Activated naive CD8-positive, alpha-beta T cell (primary cell): ENCODE results near the gene LMCD1.

Source experiments
- H3K27ac Mint-ChIP-seq: one replicate; pipeline ENCODE4 v1.8.0; 2021; ENCODE audit warnings: mixed read lengths
- H3K27me3 Mint-ChIP-seq: one replicate; pipeline ENCODE4 v1.8.0; 2021; ENCODE audit warnings: mixed read lengths
- H3K36me3 Mint-ChIP-seq: one replicate; pipeline ENCODE4 v1.8.0; 2021; ENCODE audit warnings: mixed read lengths
- H3K4me1 Mint-ChIP-seq: one replicate; pipeline ENCODE4 v1.8.0; 2021; ENCODE audit warnings: low read depth, mixed read lengths
- H3K4me3 Mint-ChIP-seq: one replicate; pipeline ENCODE4 v1.8.0; 2021; ENCODE audit warnings: mild to moderate bottlenecking, mixed read lengths
- H3K9me3 Mint-ChIP-seq: one replicate; pipeline ENCODE4 v1.8.0; 2021; ENCODE audit warnings: low read depth, mixed read lengths

The LMCD1 gene

GRCh38 chr3:8473029-8473428 is 28.6 kb upstream of the LMCD1 start:
- H3K9me3 Mint-ChIP-seq: no peaks in the 10 kb centered on the region
- H3K4me3 Mint-ChIP-seq: no peak overlapping the region
- no peaks in the 10 kb centered on the region for H3K36me3 Mint-ChIP-seq
- no peaks in the 10 kb centered on the region for H3K4me1 Mint-ChIP-seq
- no peak overlapping the region for H3K27ac Mint-ChIP-seq
- peaks cover 2% of the 10 kb centered on the region for H3K27me3 Mint-ChIP-seq

GRCh38 chr3:8473990-8474389 is 27.6 kb upstream of the LMCD1 start:
- no peaks in the 10 kb centered on the region for H3K4me1 Mint-ChIP-seq
- H3K27me3 Mint-ChIP-seq: peaks cover 1% of the 10 kb centered on the region
- H3K36me3 Mint-ChIP-seq: no peaks in the 10 kb centered on the region
- H3K9me3 Mint-ChIP-seq: no peaks in the 10 kb centered on the region
- H3K27ac Mint-ChIP-seq: no peak overlapping the region
- no peak overlapping the region for H3K4me3 Mint-ChIP-seq

- Mint-ChIP-seq H3K4me3 (no peak overlapping the region), H3K36me3 (no peaks in the 10 kb centered on the region), H3K27me3 (no peaks in the 10 kb centered on the region), H3K9me3 (no peaks in the 10 kb centered on the region), H3K27ac (no peak overlapping the region), H3K4me1 (no peaks in the 10 kb centered on the region)
Measured at GRCh38 chr3:8474991-8475390, 26.6 kb upstream of the LMCD1 start.

DNA sequence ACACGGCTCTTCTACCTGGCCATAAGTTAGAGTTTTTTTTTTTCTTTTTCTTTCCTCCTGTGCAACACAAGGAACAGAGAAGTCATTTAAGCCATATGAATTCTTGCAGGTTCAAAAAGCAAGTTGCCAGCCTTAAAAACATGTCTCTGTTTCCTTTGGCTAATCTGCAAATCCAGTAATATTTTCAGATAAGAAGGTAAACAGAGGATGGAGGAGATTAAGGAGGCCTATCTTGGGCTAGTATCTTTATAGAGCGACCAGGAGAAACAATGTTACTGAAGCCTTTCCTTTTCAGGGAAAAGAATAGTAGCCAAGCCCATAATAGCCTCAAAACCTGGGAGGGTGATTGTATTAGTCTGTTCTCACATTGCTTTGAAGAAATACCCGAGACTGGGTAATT is 20.9 kb upstream of the LMCD1 start:
- Mint-ChIP-seq H3K36me3 (no peaks in the 10 kb centered on the region), H3K27ac (no peak overlapping the region), H3K4me1 (no peaks in the 10 kb centered on the region), H3K27me3 (no peaks in the 10 kb centered on the region), H3K9me3 (no peaks in the 10 kb centered on the region), H3K4me3 (no peak overlapping the region)

DNA sequence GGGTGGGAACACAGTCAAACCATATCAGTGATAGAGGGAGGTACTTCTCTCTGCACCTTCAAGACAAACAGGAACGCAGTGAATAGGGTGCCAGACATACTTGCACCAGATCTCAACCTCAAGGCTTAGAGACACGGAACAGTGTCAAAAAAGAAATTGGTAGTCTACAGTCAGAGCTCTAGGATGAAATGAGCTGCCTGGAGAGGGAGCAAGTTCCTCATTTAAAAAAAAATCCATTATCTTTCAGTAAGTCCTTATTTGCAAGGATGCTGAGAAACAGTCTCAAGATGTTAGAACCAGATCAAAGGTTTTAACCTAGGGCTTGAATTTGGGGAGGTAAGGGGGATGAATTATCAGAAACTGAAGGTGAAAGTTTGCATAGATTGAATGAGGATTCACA is 20.2 kb upstream of the LMCD1 start:
- H3K4me1 Mint-ChIP-seq: no peaks in the 10 kb centered on the region
- H3K27ac Mint-ChIP-seq: no peak overlapping the region
- no peak overlapping the region for H3K4me3 Mint-ChIP-seq
- no peaks in the 10 kb centered on the region for H3K27me3 Mint-ChIP-seq
- H3K36me3 Mint-ChIP-seq: no peaks in the 10 kb centered on the region
- H3K9me3 Mint-ChIP-seq: no peaks in the 10 kb centered on the region

DNA sequence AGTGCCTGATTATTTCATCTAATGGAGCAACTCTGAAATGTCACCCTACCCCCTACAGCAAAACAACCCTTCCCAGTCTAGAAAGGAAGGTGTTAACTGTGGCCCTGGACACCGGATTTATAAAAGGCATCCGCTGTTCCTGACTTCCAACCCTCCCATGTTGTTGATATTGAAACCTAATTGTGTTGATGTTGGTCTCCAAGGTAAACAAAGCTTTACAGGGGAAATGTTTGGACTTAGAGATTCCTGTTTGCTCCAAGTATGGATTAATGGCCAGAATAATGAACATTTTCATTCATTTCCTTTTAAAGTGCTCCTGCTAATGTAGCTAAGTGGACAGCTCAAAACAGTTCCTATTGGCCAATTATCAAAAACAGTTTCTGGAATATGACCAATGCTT is 19.4 kb upstream of the LMCD1 start:
- no peaks in the 10 kb centered on the region for H3K4me1 Mint-ChIP-seq
- H3K9me3 Mint-ChIP-seq: no peaks in the 10 kb centered on the region
- H3K27me3 Mint-ChIP-seq: no peaks in the 10 kb centered on the region
- no peak overlapping the region for H3K4me3 Mint-ChIP-seq
- no peak overlapping the region for H3K27ac Mint-ChIP-seq
- no peaks in the 10 kb centered on the region for H3K36me3 Mint-ChIP-seq

DNA sequence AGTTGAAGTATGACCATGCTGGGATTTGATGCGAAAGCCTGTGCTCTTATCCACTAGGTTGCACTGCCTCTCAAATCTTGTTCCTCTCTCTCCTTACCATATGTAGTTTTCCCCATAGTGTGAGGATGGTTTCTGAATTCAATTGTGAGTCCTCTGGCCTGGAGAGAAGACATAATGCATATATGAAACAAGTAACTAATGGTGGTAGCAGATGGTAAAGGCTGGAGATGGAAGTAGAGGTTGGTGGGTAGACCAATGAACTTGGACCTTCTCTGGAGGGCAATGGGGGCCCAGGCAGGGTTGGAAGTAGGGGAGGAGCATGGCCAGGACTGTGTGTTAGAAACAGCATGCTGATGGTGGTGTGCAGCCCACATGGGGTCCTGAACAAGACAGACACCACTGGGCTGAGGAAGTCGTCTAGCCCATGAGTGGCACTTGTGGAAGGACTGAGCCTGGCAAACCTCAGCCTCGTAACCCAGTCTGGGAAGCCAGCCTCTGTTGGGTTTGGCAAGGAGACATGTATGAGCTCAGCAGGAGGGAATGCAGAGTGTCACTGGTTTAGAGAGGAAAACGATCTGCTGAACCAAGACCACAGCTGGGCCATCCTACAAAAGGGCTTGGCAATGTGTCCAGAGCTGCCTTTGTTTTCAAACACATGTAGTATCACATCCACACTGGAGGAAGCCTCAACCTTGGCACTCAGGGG is 18.5 kb upstream of the LMCD1 start:
- Mint-ChIP-seq H3K9me3 (no peaks in the 10 kb centered on the region), H3K27me3 (no peaks in the 10 kb centered on the region), H3K27ac (no peak overlapping the region), H3K36me3 (no peaks in the 10 kb centered on the region), H3K4me1 (no peaks in the 10 kb centered on the region), H3K4me3 (no peak overlapping the region)

- H3K4me1 Mint-ChIP-seq: no peaks in the 10 kb centered on the region
- no peaks in the 10 kb centered on the region for H3K36me3 Mint-ChIP-seq
- H3K9me3 Mint-ChIP-seq: no peaks in the 10 kb centered on the region
- no peak overlapping the region for H3K27ac Mint-ChIP-seq
- H3K27me3 Mint-ChIP-seq: no peaks in the 10 kb centered on the region
- H3K4me3 Mint-ChIP-seq: no peak overlapping the region
Measured at GRCh38 chr3:8484409-8485140, 17.0 kb upstream of the LMCD1 start.

DNA sequence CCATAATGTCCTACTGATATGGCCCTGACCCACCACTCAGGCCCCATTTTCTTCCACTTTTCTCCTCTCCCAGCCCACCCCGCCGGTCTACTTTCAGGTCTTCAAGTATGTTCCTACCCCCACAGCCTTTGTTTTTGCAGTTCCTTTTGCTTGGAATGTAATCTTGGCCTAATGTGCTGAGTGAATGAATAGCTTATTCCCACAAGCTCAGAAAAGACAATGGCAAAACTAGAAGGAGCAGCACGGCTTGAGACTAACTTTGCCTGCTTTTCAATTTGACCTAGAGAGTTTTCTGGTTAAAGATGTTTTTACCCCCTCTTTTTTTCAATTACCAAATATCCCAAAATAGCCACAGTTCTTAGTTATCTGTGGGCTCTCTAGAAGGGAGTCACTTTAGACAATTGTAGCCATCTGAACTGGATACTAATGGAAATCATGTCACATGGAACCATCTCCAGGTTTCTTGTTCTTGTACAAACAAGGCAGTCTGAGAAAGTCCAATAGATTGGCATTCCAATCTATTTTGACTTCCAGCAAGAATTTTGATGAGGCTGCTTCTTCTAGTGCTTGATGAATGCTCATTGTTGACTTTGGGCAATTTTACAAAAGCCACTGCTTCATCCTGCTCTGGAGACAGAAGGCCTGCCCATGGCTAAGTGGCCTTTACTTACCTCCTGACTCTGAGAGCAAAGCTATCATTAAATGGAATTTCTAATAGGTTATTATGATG is 16.3 kb upstream of the LMCD1 start:
- Mint-ChIP-seq H3K27ac (no peak overlapping the region), H3K27me3 (no peaks in the 10 kb centered on the region), H3K4me1 (no peaks in the 10 kb centered on the region), H3K36me3 (no peaks in the 10 kb centered on the region), H3K4me3 (no peak overlapping the region), H3K9me3 (no peaks in the 10 kb centered on the region)

DNA sequence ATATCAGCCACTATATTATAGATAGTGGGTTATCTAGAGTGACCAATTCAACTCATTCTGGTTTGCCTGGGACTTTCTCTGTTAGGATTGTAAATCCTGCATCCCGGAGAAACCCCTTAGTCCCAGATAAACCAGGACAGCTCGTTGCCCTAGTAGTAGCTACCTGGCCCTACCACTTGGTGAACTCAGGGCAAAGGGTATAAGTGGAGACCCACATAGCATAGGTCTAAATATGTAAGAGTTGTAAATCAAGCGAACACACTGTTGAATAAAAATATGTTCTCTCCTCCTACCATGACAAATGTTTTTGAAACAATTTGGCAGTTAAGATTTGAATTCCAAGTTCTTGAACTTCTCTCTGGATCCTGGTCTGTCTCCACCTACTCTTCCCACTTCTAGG is 15.7 kb upstream of the LMCD1 start:
- Mint-ChIP-seq H3K4me3 (no peak overlapping the region), H3K36me3 (no peaks in the 10 kb centered on the region)

DNA sequence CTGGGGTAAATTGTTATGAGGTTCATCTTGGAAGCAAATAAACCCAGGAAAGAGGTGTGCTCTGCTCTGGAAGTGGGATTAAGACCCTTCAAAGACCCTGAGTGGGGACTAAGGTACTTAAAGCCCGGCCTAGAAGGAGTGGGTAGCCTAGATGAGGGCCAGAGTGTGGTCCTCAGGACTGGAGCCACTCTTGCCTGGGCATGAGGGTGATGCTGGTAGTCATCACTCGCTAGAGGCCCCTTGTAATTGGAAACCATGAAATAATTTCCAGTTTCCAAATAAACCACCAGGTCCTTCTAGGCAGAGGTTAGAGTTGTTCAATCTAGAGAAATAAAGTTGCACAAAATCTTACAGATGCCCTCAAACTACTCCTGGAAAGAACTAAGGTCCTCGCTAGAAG is 15.2 kb upstream of the LMCD1 start:
- Mint-ChIP-seq H3K9me3 (no peaks in the 10 kb centered on the region), H3K36me3 (no peaks in the 10 kb centered on the region), H3K27ac (no peak overlapping the region), H3K4me1 (no peaks in the 10 kb centered on the region), H3K4me3 (no peak overlapping the region), H3K27me3 (peaks cover 2% of the 10 kb centered on the region)

More for the DNA sequence above, 15.7 kb upstream of the LMCD1 start:
- no peaks in the 10 kb centered on the region for H3K4me1 Mint-ChIP-seq
- no peaks in the 10 kb centered on the region for H3K27me3 Mint-ChIP-seq
- H3K9me3 Mint-ChIP-seq: no peaks in the 10 kb centered on the region
- H3K27ac Mint-ChIP-seq: no peak overlapping the region

DNA sequence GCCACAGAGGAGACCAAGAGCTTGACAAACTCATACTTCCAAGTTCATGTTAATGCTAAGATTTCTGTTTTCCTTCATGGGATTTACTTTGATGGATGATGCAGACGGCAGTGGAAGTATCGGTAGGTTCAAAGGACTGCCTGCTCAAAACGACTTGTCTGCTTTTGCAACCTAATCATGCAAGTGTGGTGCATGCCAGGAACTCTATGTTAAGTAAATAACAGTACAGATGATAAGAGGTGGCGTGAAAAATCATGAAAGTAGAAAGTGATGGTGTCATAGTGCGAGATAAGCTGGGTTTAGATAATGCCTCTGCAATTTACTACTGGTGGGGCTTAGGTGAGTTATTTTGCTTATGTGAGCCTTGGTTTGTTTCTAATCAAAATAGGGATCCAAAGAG is 14.7 kb upstream of the LMCD1 start:
- H3K4me3 Mint-ChIP-seq: no peak overlapping the region
- no peaks in the 10 kb centered on the region for H3K36me3 Mint-ChIP-seq
- no peak overlapping the region for H3K27ac Mint-ChIP-seq

DNA sequence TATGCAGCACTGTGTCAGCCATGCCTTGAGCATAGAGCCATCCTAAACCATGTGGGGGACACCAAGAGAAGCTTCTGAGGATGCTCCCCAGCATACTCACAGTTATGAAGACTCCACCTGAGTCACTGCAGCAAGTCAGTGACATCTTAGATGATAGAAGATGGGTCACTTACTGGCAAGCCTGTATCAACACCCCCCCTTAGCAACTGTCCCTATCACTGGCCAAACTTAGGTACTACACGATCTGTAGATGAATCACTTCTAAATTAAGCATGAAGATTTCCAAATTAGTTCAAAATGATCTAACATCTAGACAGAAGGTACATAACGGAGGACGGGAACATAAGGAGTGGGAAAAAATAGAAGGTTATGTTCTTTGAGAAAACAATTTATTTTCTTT is 13.2 kb upstream of the LMCD1 start:
- H3K27ac Mint-ChIP-seq: no peak overlapping the region
- H3K27me3 Mint-ChIP-seq: peaks cover 2% of the 10 kb centered on the region
- H3K9me3 Mint-ChIP-seq: no peaks in the 10 kb centered on the region
- H3K36me3 Mint-ChIP-seq: no peaks in the 10 kb centered on the region
- no peak overlapping the region for H3K4me3 Mint-ChIP-seq
- no peaks in the 10 kb centered on the region for H3K4me1 Mint-ChIP-seq

More for the DNA sequence above, 14.7 kb upstream of the LMCD1 start:
- Mint-ChIP-seq H3K4me1 (no peaks in the 10 kb centered on the region), H3K9me3 (no peaks in the 10 kb centered on the region), H3K27me3 (peaks cover 2% of the 10 kb centered on the region)

DNA sequence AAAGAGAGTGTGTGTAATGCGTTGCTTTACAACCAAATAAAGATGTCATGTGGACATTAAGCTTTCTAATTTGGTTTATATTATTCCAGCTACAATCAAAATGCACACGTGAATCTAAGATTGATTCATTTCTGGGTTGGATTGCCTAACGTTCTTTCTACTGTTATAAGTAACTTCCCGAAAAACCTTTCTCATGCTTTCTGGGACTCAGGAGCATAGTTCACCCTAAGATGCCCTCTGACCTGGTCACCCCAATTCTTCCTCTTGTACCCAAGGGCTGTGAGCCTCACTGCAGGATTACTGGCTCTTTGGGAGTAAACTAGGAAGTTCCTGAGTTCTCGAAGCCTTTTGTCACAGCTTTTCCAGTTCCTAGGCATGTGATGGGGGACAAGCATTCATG is 12.7 kb upstream of the LMCD1 start:
- Mint-ChIP-seq H3K4me3 (no peak overlapping the region), H3K27ac (no peak overlapping the region), H3K27me3 (peaks cover 2% of the 10 kb centered on the region), H3K9me3 (no peaks in the 10 kb centered on the region), H3K36me3 (no peaks in the 10 kb centered on the region), H3K4me1 (no peaks in the 10 kb centered on the region)

DNA sequence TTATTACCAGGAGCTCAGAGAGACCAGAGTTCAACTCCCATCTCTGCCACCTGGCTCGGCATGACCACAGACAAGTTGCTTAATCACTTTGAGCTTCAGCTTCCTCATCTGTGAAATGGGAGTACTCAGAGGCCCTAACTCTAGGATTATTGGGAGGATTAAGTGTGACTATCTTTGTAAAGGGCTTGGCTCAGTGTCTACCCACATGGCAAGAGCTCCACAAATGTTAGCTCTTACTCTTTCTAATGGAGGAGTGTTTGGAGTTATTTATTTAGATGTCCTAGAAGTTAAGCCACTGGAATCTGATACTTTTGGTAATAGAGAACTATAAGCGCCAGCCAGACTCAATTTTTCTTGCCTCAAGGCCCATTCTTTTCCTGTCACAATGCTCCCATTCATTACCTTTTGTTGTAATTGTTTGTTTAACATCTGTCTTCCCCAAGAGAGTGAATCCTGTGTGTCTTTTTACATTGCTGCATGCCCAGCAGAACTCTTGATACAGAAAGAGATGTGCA is 12.3 kb upstream of the LMCD1 start:
- no peaks in the 10 kb centered on the region for H3K9me3 Mint-ChIP-seq
- H3K36me3 Mint-ChIP-seq: no peaks in the 10 kb centered on the region
- H3K4me3 Mint-ChIP-seq: no peak overlapping the region
- peaks cover 2% of the 10 kb centered on the region for H3K27me3 Mint-ChIP-seq
- no peaks in the 10 kb centered on the region for H3K4me1 Mint-ChIP-seq
- no peak overlapping the region for H3K27ac Mint-ChIP-seq
